Rectal smooth muscle tissue (tissue), 1 donor: ENCODE measurements around the gene BRD7.

Experiments used
- H3K27ac ChIP-seq: one replicate; pipeline ENCODE4 v1.7.0; 2013; ENCODE audit warnings: low read depth, low read length, inconsistent platforms
- H3K27me3 ChIP-seq: one replicate; pipeline ENCODE4 v1.7.0; 2013; ENCODE audit warnings: low read length; ENCODE audit not compliant: control insufficient read depth, insufficient read depth
- H3K36me3 ChIP-seq: one replicate; pipeline ENCODE4 v1.7.0; 2013; ENCODE audit warnings: low read length; ENCODE audit not compliant: control insufficient read depth, insufficient read depth
- H3K4me1 ChIP-seq: one replicate; pipeline ENCODE4 v1.7.0; 2013; ENCODE audit warnings: low read length; ENCODE audit not compliant: control insufficient read depth, insufficient read depth
- H3K4me3 ChIP-seq: one replicate; pipeline ENCODE4 v1.7.0; 2013; ENCODE audit warnings: low read length
- H3K9ac ChIP-seq: one replicate; pipeline ENCODE4 v1.7.0; 2013; ENCODE audit warnings: low read length

BRD7 gene

DNA sequence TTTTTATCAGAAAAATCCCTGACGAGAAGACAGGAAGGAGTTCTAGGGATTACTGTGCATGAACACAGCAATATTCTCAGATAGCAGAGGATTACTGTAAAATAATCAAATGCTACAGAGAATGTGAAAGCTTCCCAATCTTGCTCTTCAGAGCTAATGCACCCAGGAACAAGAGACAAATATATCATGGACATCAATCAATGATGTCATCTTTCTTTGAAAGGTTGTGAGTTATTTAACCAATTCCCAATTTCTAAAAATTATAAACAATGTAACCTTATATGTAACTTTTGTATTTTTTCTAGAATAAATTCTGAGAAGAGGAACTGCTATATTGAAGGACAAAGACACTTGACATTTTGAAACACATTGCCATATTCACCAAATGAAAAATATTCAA, 46.5 kb downstream of the BRD7 start:
- H3K4me3 ChIP-seq = no peak overlapping the region
- H3K4me1 ChIP-seq = peaks cover 4% of the 10 kb centered on the region
- peaks cover 27% of the 10 kb centered on the region for H3K36me3 ChIP-seq
- H3K27ac ChIP-seq = no peak overlapping the region
- no peak overlapping the region for H3K9ac ChIP-seq
- H3K27me3 ChIP-seq = no peaks in the 10 kb centered on the region

DNA sequence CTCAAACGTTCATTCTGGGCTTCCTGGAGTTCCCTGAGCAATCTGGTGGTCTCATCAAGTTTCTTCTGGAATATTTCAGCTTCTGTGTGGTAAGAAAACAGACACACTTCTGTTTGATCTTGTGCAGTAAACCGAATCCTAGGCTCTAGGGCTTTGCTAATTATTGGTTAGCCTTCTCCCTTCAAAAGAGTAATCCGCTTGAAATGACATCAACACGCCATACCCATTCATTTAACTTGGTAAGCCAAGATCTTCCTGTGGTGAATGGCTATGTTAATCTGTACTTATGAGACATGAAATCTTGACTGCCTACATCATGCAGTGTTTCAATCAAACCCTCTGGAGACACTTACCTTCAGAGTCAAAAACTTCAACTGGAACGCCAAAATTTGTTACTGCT, 48.5 kb downstream of the BRD7 start:
- Histone ChIP-seq H3K9ac (no peak overlapping the region), H3K4me1 (peaks cover 12% of the 10 kb centered on the region), H3K27ac (no peak overlapping the region), H3K36me3 (peaks cover 26% of the 10 kb centered on the region), H3K4me3 (no peak overlapping the region), H3K27me3 (no peaks in the 10 kb centered on the region)

DNA sequence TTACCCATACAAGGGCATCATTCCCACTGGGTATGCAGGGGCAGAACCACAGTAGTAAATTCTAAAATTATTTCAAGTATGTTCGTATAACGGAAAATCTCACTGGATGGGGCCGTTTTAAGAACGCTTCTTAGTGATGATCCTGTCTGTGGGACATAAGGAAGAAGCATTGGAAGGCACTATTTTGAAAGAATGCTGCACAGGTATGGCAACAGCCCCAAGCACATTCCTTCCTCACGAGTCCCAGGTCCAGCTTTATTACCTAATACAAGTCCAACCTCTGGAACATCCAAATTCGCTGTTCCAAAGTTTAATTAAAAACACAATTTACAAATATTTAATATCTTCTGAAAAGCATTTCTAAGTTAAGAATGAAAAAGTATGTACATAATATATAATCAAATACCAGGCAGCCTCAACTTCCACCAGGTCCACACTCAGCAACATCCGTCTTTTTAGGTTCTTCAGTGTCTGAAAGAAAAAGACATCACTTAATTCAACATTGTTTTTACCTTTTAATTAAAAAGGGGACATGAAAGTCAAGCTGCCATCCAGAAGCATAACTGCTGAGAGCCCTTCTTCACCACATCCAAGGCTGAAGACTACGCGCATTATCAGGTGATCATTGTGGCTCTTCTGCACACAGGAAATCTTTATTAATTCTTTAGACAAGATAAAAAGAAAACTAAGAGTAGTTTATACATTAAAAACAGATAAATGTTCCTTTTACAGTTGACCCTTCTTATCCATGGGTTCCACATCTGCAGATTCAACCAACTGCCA, 49.8 kb downstream of the BRD7 start:
- no peak overlapping the region for H3K4me3 ChIP-seq
- no peak overlapping the region for H3K27ac ChIP-seq
- no peaks in the 10 kb centered on the region for H3K27me3 ChIP-seq
- peaks cover 25% of the 10 kb centered on the region for H3K36me3 ChIP-seq
- no peak overlapping the region for H3K9ac ChIP-seq
- peaks cover 16% of the 10 kb centered on the region for H3K4me1 ChIP-seq

DNA sequence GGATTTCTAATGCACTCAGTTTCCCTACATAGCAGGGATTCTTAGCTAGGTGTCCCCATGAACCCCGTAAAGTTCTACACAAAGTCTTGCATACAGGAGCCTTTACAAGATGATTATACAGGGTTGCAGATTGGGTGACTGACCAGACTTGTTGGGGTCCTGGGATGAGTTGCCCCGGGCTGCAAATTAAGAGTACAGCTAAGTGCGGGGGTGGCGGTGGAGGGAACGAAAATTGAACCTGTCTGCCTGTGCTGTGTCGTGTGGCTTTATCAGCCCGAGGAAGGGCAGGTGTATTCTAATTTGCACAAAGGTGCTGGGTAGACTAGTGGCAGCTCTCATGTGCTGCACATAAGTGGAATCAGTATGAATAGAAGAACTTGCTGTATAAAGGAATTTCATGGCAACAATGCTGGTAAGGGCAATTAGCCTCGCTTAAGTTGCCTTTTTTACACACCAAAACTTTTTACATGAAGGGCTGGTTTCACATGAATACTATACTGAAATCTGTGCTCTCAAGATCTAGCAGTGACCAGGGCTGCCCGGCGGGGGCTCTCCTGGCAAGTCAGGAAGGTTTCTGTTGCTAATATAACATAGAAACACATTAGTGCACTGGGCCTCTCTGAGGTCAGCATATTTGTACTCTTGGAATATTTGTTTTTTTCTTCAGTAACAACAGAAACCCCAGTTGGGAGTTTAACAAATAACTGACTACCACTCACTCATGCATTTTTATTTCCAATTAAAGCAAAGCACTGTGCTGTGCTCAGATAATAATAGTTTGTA, 51.7 kb downstream of the BRD7 start:
- no peak overlapping the region for H3K27ac ChIP-seq
- no peak overlapping the region for H3K9ac ChIP-seq
- H3K27me3 ChIP-seq = no peaks in the 10 kb centered on the region
- no peak overlapping the region for H3K4me3 ChIP-seq
- peaks cover 12% of the 10 kb centered on the region for H3K4me1 ChIP-seq
- H3K36me3 ChIP-seq = peaks cover 27% of the 10 kb centered on the region

DNA sequence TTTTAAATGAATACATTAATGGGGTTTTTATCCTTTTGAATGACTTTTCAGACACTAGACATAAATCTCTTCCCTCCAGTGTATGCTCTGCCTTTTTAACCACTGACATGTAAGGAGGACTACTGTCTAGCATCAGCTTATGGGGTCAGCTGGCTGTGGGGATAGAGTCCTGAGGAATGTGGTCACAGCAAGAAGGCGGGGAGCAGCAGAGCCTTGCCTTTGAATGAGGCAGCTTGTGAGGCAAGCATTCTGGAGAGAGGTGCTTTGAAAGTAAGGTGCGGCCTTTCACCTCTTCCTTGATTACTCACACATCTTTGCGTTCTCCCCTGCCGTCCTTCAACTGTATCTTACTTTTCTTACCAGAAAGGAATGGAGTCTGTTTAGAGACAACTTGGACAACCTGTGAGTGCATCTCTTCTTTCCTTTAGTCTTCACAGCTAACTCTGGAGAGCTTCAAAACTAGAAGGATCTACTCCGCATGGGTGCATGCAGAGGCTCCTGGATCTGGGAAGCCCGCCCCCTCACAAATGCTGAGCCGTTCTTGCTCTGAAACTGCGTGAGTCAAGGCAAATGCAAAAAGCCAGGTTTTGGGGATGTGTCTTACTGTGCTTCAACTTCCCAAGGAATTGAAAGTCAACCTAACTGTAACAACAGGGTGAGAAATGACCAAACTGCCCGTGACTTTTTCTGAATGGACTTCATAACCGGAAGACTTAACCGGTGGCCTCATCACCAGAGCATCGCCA, 52.5 kb downstream of the BRD7 start:
- Histone ChIP-seq H3K4me1 (peaks cover 12% of the 10 kb centered on the region), H3K27me3 (no peaks in the 10 kb centered on the region), H3K36me3 (peaks cover 27% of the 10 kb centered on the region), H3K4me3 (no peak overlapping the region), H3K27ac (peak overlapping the region; percentile 63), H3K9ac (no peak overlapping the region)

DNA sequence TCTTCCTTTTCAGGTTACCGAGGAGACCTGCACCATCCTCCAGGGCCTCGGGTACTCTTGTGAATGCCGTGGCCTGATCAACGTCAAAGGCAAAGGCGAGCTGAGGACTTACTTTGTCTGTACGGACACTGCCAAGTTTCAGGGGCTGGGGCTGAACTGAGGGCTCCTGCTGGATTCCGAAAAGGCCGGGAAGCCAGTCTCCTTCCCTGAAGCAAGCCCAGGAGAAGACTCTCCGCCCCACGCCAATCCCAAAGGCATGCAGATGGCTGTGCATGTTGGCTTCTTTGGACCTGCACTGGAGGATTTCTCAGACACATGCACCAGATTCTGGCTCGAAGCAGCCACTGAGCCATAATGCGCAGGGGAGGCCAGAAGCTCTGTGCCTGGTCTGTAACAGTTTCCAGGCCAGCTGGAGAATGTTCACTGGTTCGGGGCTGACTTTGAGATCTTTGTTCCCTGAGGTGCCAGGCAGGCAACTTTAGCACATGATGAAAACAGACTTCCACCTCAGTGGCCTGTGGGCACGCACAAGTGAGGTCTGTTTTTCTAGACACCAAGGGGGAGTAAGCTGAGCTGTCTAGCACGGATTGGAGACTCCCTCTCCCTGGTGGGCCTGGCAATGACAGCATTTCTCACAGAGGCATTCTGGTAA, 53.3 kb downstream of the BRD7 start:
- Histone ChIP-seq H3K36me3 (peaks cover 25% of the 10 kb centered on the region), H3K4me1 (peaks cover 12% of the 10 kb centered on the region), H3K9ac (no peak overlapping the region), H3K27me3 (no peaks in the 10 kb centered on the region), H3K27ac (peak overlapping the region; percentile 63), H3K4me3 (no peak overlapping the region)

DNA sequence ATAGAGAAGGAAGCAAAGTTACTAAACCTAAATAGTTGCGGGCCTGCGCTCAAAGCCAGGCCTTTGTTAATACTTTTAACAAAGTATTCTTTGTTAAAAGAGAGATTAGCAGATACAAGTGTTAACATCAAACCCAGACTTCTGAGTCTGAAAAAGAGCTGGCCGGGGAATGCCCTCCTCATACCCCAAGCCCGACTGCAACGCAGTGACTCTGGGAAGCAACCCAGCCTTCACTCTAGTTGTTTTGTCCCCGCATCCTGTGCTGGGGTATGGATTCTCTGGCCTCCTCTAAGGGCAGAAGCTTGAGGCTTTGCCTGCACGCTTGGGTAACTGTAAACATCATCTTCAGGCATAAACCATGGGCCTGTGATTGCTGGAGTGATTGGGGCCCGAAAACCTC, 54.1 kb downstream of the BRD7 start:
- H3K27me3 ChIP-seq = no peaks in the 10 kb centered on the region
- no peak overlapping the region for H3K9ac ChIP-seq
- H3K4me3 ChIP-seq = no peak overlapping the region
- peaks cover 12% of the 10 kb centered on the region for H3K4me1 ChIP-seq
- peak overlapping the region; percentile 63 for H3K27ac ChIP-seq
- peaks cover 23% of the 10 kb centered on the region for H3K36me3 ChIP-seq

DNA sequence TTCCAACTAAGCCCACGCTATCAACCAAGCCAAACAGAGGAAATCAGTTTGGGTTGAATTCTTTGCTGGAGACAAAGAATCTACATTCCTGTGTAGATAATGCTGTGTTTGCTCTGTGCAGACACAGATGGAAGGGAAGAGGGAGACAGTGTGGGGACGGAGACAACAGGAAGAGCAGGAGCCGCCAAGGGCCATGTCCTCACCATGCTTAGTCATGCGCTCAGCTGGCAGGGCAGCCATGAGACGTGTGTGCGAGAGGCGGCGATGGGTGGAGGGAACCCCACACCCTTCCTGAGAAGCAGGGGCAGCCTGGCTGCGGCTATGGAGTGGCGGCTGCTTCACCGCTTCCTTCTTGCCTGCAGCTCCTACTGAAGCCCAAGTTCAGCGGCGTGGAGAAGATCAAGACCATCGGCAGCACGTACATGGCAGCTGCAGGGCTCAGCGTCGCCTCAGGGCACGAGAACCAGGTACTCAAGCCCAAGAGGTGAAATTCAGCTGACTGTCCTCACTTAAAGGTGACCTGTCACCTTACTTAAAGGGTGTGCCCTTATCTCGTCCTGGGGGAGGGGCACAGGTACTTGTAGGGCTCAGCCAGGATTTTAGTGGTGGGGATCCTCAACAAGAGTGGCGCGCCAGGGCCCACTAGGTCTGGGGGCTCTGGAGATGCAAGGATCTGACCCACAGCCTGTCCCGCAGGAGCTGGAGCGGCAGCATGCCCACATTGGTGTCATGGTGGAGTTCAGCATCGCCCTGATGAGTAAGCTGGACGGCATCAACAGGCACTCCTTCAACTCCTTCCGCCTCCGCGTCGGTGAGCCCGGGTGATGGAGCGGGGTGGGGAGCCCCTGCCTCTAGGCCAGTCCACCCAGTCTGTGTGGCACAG, 55.0 kb downstream of the BRD7 start:
- peaks cover 21% of the 10 kb centered on the region for H3K36me3 ChIP-seq
- H3K27me3 ChIP-seq = no peaks in the 10 kb centered on the region
- no peak overlapping the region for H3K4me3 ChIP-seq
- H3K9ac ChIP-seq = no peak overlapping the region
- H3K27ac ChIP-seq = no peak overlapping the region
- H3K4me1 ChIP-seq = peaks cover 12% of the 10 kb centered on the region

DNA sequence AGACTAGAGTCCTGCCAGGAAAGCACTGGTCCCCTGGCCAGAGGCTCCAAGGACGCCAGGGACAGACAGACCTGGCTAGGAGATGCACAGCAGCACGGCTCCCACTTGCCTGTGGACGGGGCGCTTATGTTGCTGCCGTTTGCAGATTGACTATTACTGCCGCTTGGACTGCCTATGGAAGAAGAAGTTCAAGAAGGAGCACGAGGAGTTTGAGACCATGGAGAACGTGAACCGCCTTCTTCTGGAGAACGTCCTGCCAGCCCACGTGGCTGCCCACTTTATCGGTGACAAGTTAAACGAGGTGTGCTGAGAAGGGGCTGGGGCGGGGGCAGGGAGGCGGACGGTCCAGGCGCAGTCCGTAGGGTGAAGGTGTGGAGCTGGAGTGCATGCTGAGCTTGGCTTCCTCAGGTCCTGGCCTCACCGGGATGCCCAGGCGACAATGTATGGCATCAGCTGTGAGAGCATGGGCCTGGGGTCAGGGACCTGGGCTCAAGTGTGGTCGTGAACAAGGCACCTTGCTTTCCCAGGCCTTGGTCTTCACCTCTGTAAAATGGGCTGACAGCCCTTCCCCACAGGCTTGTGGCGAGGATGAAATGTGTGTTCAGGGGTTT, 56.8 kb downstream of the BRD7 start:
- no peak overlapping the region for H3K4me3 ChIP-seq
- no peak overlapping the region for H3K27ac ChIP-seq
- peaks cover 12% of the 10 kb centered on the region for H3K4me1 ChIP-seq
- no peak overlapping the region for H3K9ac ChIP-seq
- no peaks in the 10 kb centered on the region for H3K27me3 ChIP-seq
- H3K36me3 ChIP-seq = peaks cover 21% of the 10 kb centered on the region

DNA sequence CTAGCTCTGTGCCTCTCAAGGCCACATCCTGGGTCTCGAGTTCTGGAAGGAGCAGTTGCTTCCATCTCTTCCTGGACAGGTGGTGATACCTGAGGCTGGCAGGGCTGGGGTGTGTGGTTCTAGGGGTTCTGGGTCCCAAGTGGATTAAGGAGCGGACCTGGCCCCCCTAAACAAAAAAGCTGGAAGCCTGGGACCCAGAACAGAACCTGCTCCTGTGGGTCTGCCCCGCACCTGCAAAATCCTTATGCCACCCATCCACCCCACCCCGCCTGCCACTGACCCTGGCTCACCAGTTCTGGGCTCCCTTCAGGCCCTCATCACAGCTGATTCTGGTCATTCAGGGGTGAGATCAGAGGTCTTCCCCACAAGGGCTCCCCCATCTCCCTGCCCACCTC, 57.7 kb downstream of the BRD7 start:
- Histone ChIP-seq H3K27me3 (no peaks in the 10 kb centered on the region), H3K4me1 (peaks cover 11% of the 10 kb centered on the region), H3K4me3 (no peak overlapping the region), H3K36me3 (peaks cover 20% of the 10 kb centered on the region), H3K27ac (no peak overlapping the region), H3K9ac (no peak overlapping the region)
